ENCODE results near the gene FAM168A. TPM values are rescaled to one million over a fixed set of nuclear protein-coding genes. Genes with fewer than 3 reads are reported as not detected.

Gene FAM168A
- total RNA-seq, 4 donors from 2014 or later = 17.7 to 40.1 (median 22.2) TPM

DNA sequence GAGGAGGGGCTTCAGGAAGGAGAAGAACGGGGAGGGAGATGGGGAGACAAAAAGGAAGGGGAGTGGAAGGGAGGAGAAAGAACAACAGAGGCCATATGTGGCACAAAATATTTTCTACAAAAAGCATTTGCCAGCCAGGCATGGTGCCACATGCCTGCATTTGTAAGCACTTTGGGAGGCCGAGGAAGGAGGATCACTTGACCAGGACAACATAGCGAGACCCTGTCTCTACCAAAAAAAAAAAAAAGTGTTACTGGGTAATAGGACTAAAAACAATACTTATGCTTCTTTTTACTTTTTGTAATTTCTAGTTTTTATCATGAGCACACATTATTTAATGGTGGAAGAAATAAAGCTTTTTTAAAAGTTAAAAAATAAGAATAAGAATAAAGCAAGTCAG lies 5.3 kb downstream of the FAM168A start:
- no peaks in the 10 kb centered on the region for H3K27me3 ChIP-seq
- H3K27ac ChIP-seq = no peak overlapping the region
- no peak overlapping the region for H3K4me3 ChIP-seq
- no peak for DNase-seq (ENCODE audit: low spot score in 2 of 2)
- WGBS = 88% methylated on average over 3 of the region's 3 CpGs
- peaks cover 18% of the 10 kb centered on the region for H3K4me1 ChIP-seq
- TF ChIP-seq POLR2AphosphoS5 (IDR thresholded peaks at IDR 0.05) (no peak), POLR2A (IDR thresholded peaks at IDR 0.05) (no peak), EP300 (IDR thresholded peaks at IDR 0.05) (no peak)
- TF ChIP-seq, protein P1, sequence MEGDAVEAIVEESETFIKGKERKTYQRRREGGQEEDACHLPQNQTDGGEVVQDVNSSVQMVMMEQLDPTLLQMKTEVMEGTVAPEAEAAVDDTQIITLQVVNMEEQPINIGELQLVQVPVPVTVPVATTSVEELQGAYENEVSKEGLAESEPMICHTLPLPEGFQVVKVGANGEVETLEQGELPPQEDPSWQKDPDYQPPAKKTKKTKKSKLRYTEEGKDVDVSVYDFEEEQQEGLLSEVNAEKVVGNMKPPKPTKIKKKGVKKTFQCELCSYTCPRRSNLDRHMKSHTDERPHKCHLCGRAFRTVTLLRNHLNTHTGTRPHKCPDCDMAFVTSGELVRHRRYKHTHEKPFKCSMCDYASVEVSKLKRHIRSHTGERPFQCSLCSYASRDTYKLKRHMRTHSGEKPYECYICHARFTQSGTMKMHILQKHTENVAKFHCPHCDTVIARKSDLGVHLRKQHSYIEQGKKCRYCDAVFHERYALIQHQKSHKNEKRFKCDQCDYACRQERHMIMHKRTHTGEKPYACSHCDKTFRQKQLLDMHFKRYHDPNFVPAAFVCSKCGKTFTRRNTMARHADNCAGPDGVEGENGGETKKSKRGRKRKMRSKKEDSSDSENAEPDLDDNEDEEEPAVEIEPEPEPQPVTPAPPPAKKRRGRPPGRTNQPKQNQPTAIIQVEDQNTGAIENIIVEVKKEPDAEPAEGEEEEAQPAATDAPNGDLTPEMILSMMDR (IDR thresholded peaks at IDR 0.05) = no peak
- no peaks in the 10 kb centered on the region for H3K9me3 ChIP-seq
- H3K36me3 ChIP-seq = no peaks in the 10 kb centered on the region

DNA sequence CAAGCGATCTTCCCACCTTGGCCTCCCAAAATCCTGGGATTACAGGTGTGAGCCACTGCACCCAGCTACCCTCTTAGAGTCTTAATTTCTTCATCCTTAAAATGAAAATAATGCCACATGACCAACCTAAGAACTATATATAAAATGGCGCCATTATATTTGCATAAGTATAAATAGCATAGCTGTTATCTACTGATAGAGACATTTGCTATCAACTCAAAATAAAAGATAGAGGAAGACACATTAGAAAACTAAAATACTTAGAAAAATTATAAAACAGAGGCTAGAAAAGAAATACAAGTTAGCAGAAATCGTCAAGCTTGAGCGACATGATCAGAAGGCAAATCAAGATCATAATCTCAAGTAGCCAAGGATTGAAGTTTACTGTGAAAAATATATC lies 6.2 kb downstream of the FAM168A start:
- no peaks in the 10 kb centered on the region for H3K27me3 ChIP-seq
- no peak overlapping the region for H3K27ac ChIP-seq
- H3K4me3 ChIP-seq = no peak overlapping the region
- 88% methylated on average over 4 of the region's 4 CpGs for WGBS
- DNase-seq (ENCODE audit: low spot score in 2 of 2) = no peak
- H3K9me3 ChIP-seq = no peaks in the 10 kb centered on the region
- H3K36me3 ChIP-seq = no peaks in the 10 kb centered on the region
- peaks cover 9% of the 10 kb centered on the region for H3K4me1 ChIP-seq
- TF ChIP-seq POLR2A (IDR thresholded peaks at IDR 0.05) (no peak), EP300 (IDR thresholded peaks at IDR 0.05) (no peak), POLR2AphosphoS5 (IDR thresholded peaks at IDR 0.05) (no peak)
- TF ChIP-seq, protein P1 (IDR thresholded peaks at IDR 0.05) = no peak

DNA sequence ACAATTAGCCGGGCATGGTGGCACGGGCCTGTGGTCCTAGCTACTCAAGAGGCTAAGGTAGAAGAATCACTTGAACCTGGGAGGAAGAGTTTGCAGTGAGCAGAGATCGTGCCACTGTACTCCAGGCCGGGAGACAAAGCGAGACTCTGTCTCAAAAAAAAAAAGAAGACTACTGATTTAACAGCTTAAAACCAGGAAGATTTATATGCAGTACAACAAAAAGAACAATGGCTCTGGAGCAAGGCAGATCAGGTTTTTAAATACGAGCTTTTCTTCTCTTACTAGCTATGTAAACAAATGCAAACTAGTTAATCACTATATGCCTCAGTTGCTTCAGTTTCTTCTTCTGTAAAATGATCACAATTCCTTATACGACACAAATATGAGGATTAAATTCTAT lies 6.9 kb downstream of the FAM168A start:
- WGBS = 93% methylated on average over 7 of the region's 7 CpGs
- H3K36me3 ChIP-seq = no peaks in the 10 kb centered on the region
- peaks cover 2% of the 10 kb centered on the region for H3K4me1 ChIP-seq
- H3K27me3 ChIP-seq = no peaks in the 10 kb centered on the region
- no peak overlapping the region for H3K4me3 ChIP-seq
- TF ChIP-seq POLR2AphosphoS5 (IDR thresholded peaks at IDR 0.05) = no peak
- TF ChIP-seq, protein P1 (IDR thresholded peaks at IDR 0.05) = no peak
- H3K9me3 ChIP-seq = no peaks in the 10 kb centered on the region
- no peak for DNase-seq (ENCODE audit: low spot score in 2 of 2)
- H3K27ac ChIP-seq = no peak overlapping the region

DNA sequence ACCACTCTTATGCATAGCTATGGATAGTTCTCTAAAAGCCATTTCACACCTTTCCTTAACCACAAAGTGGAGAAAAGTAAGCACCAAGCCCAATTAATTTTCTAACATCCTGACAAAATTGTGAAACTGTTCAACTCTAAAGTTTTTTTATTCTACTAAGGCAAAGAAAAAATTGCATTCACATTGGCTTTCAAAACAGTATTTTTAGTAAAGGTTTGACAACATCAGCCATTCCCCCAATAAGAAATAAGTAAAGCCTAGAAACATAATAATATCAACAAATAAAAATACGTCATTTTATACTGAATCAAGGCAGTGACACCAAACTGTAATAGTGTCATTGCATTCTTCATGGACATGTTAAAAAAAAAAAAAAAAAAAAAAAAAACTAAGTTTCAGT lies 11.1 kb downstream of the FAM168A start:
- TF ChIP-seq, protein P1 (IDR thresholded peaks at IDR 0.05) = no peak
- TF ChIP-seq EP300 (IDR thresholded peaks at IDR 0.05) = no peak
- TF ChIP-seq POLR2A (IDR thresholded peaks at IDR 0.05) = no peak
- no peak for TF ChIP-seq POLR2AphosphoS5 (IDR thresholded peaks at IDR 0.05)
- no peaks in the 10 kb centered on the region for H3K27me3 ChIP-seq
- whole genome bisulfite sequencing = 94% methylated on average over 1 of the region's 1 CpG

DNA sequence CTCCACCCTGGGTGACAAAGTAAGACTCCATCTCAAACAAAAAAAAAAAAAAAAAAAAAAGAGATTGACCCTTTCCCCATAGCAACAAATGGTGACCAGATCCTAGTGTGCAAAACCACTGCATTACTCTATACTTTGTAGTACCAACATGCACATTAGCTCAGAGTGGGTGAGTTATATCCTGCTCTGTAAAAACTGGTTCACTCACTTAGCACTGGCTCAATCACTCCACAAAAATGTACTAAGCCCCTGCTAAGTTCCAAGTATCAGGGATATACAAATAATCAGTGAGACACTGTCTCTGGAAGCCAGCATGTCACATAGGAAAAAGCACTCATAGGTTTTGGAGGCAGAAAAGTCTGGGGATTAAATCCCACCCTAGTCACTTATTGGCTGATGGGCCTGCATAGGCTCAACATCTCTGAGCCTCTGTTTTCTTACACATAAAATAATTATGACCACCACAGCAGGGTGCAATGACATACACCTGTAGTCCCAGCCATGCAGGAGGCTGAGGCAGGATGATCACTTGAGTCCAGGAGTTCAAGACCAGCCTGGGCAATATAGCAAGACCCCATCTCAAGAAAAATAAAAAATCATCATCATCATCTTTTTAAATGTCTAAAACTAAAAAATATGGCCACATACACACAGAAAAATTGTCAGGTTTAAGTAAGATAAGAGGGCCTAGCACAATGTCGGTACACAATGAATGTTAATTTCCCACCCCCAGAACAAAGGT lies 11.9 kb downstream of the FAM168A start:
- no peak overlapping the region for H3K4me3 ChIP-seq
- TF ChIP-seq POLR2AphosphoS5 (IDR thresholded peaks at IDR 0.05) (no peak), EP300 (IDR thresholded peaks at IDR 0.05) (no peak), POLR2A (IDR thresholded peaks at IDR 0.05) (no peak)
- TF ChIP-seq, protein P1 (IDR thresholded peaks at IDR 0.05) = no peak
- no peaks in the 10 kb centered on the region for H3K9me3 ChIP-seq
- no peaks in the 10 kb centered on the region for H3K4me1 ChIP-seq
- 100% methylated on average over 1 of the region's 1 CpG for WGBS
- H3K36me3 ChIP-seq = no peaks in the 10 kb centered on the region
- H3K27ac ChIP-seq = no peak overlapping the region
- DNase-seq (ENCODE audit: low spot score in 2 of 2) = no peak
- no peaks in the 10 kb centered on the region for H3K27me3 ChIP-seq

More for the DNA sequence above, 11.1 kb downstream of the FAM168A start:
- no peak for DNase-seq (ENCODE audit: low spot score in 2 of 2)
- Histone ChIP-seq H3K27ac (no peak overlapping the region), H3K36me3 (no peaks in the 10 kb centered on the region), H3K4me1 (no peaks in the 10 kb centered on the region), H3K4me3 (no peak overlapping the region), H3K9me3 (no peaks in the 10 kb centered on the region)
